GM12873 (cell line): ENCODE measurements around the gene CGB8.
A peak's percentile ranks its signal among the peaks of the same experiment; 100 is the strongest.

Experiments used
- CTCF ChIP-seq: IDR thresholded peaks from 2 replicates; pipeline ENCODE4 v1.5.1; 2012; ENCODE audit warnings: low read depth, mild to moderate bottlenecking, moderate library complexity, low read length, control low read depth; ENCODE audit not compliant: insufficient read depth; ENCODE audit errors: missing control alignments

The CGB8 gene

GRCh38 chr19:49004133-49004532 is 44.8 kb downstream of the CGB8 start:
- no peak for TF ChIP-seq CTCF

GRCh38 chr19:48999481-49000325 is 49.2 kb downstream of the CGB8 start:
- TF ChIP-seq CTCF: peak; percentile 85

GRCh38 chr19:48997972-48998371 is 50.9 kb downstream of the CGB8 start:
- TF ChIP-seq CTCF: peak; percentile 70
